ENCODE results near the gene NKAIN4. TPM values are rescaled to one million over a fixed set of nuclear protein-coding genes. Genes with fewer than 3 reads are reported as not detected.

Gene NKAIN4
- total RNA-seq, 1 experiment from 2014 or later = not detected

- no peak overlapping the region for H3K4me3 Mint-ChIP-seq (ENCODE audit: low read depth, unreplicated experiment)
- intact Hi-C loops (cut with micrococcal nuclease; ENCODE audit: unreplicated experiment) = no loop called here
- H3K27ac Mint-ChIP-seq (ENCODE audit: unreplicated experiment) = no peak overlapping the region
- no peak for DNase-seq
- BruUV-seq (replicated peaks) = no TSS peak
- CTCF ChIA-PET = interaction anchor here (1.4 to 1.6 kb wide), 2 partner anchors 8 to 16 kb away, joined by 5 read pairs; no protein-coding TSS in a partner anchor
- no peaks in the 10 kb centered on the region for H3K9me3 Mint-ChIP-seq (ENCODE audit: low read depth, unreplicated experiment)
- no peaks in the 10 kb centered on the region for H3K27me3 Mint-ChIP-seq (ENCODE audit: unreplicated experiment)
- H3K4me1 Mint-ChIP-seq (ENCODE audit: low read depth, unreplicated experiment) = peaks cover 29% of the 10 kb centered on the region
- no peak for TF ChIP-seq CTCF (IDR thresholded peaks at IDR 0.05; ENCODE audit: unreplicated experiment)
- H3K36me3 Mint-ChIP-seq (ENCODE audit: insufficient read depth, unreplicated experiment) = peaks cover 72% of the 10 kb centered on the region
Observed at GRCh38 chr20:63206878-63207277, 47.4 kb downstream of the NKAIN4 start.

GRCh38 chr20:63205896-63206295 lies 48.4 kb downstream of the NKAIN4 start:
- peaks cover 74% of the 10 kb centered on the region for H3K36me3 Mint-ChIP-seq (ENCODE audit: insufficient read depth, unreplicated experiment)
- no peak for DNase-seq
- no peak overlapping the region for H3K27ac Mint-ChIP-seq (ENCODE audit: unreplicated experiment)
- H3K9me3 Mint-ChIP-seq (ENCODE audit: low read depth, unreplicated experiment) = no peaks in the 10 kb centered on the region
- peaks cover 20% of the 10 kb centered on the region for H3K4me1 Mint-ChIP-seq (ENCODE audit: low read depth, unreplicated experiment)
- no TSS peak for BruUV-seq (replicated peaks)
- no peaks in the 10 kb centered on the region for H3K27me3 Mint-ChIP-seq (ENCODE audit: unreplicated experiment)
- H3K4me3 Mint-ChIP-seq (ENCODE audit: low read depth, unreplicated experiment) = no peak overlapping the region
- CTCF ChIA-PET = interaction anchor here (1.3 to 1.6 kb wide), 2 partner anchors 9 to 13 kb away, joined by 5 to 6 read pairs; no protein-coding TSS in a partner anchor
- no peak for TF ChIP-seq CTCF (IDR thresholded peaks at IDR 0.05; ENCODE audit: unreplicated experiment)
- intact Hi-C loops (cut with micrococcal nuclease; ENCODE audit: unreplicated experiment) = no loop called here

- peaks cover 71% of the 10 kb centered on the region for H3K36me3 Mint-ChIP-seq (ENCODE audit: insufficient read depth, unreplicated experiment)
- CTCF ChIA-PET = no interaction called here
- no TSS peak for BruUV-seq (replicated peaks)
Observed at GRCh38 chr20:63204362-63204761, 49.9 kb downstream of the NKAIN4 start.

GRCh38 chr20:63202811-63203526 lies 51.3 kb downstream of the NKAIN4 start:
- peaks cover 83% of the 10 kb centered on the region for H3K36me3 Mint-ChIP-seq (ENCODE audit: insufficient read depth, unreplicated experiment)
- no peak overlapping the region for H3K27ac Mint-ChIP-seq (ENCODE audit: unreplicated experiment)
- H3K27me3 Mint-ChIP-seq (ENCODE audit: unreplicated experiment) = no peaks in the 10 kb centered on the region
- H3K9me3 Mint-ChIP-seq (ENCODE audit: low read depth, unreplicated experiment) = no peaks in the 10 kb centered on the region
- DNase-seq = no peak
- intact Hi-C loops (cut with micrococcal nuclease; ENCODE audit: unreplicated experiment) = no loop called here
- CTCF ChIA-PET = no interaction called here
- no TSS peak for BruUV-seq (replicated peaks)
- H3K4me1 Mint-ChIP-seq (ENCODE audit: low read depth, unreplicated experiment) = peaks cover 22% of the 10 kb centered on the region
- no peak for TF ChIP-seq CTCF (IDR thresholded peaks at IDR 0.05; ENCODE audit: unreplicated experiment)
- H3K4me3 Mint-ChIP-seq (ENCODE audit: low read depth, unreplicated experiment) = no peak overlapping the region

More at GRCh38 chr20:63204362-63204761, 49.9 kb downstream of the NKAIN4 start:
- peaks cover 20% of the 10 kb centered on the region for H3K4me1 Mint-ChIP-seq (ENCODE audit: low read depth, unreplicated experiment)
- H3K4me3 Mint-ChIP-seq (ENCODE audit: low read depth, unreplicated experiment) = no peak overlapping the region
- intact Hi-C loops (cut with micrococcal nuclease; ENCODE audit: unreplicated experiment) = no loop called here
- no peak for TF ChIP-seq CTCF (IDR thresholded peaks at IDR 0.05; ENCODE audit: unreplicated experiment)
- H3K27me3 Mint-ChIP-seq (ENCODE audit: unreplicated experiment) = no peaks in the 10 kb centered on the region
- H3K9me3 Mint-ChIP-seq (ENCODE audit: low read depth, unreplicated experiment) = no peaks in the 10 kb centered on the region
- DNase-seq = no peak
- no peak overlapping the region for H3K27ac Mint-ChIP-seq (ENCODE audit: unreplicated experiment)
